SK-N-SH (cell line): ENCODE measurements around the gene PRR12. TPM values are rescaled to one million over a fixed set of nuclear protein-coding genes. Genes with fewer than 3 reads are reported as not detected.

Experiments used
- CTCF ChIA-PET: fragments of 300-600, 350-600 bp; formaldehyde crosslinking; extraction: SDS; loops from one replicate; lab custom pipeline; 2021; lab: Yijun Ruan, JAX
- POLR2A ChIA-PET: fragments of 350-600 bp; sonication (Branson Sonifier 250); formaldehyde crosslinking; extraction: SDS; loops from one replicate; lab custom pipeline; 2020; ENCODE audit warnings: antibody characterized with exemption, inconsistent platforms; lab: Yijun Ruan, JAX
- DNase-seq: peaks from one replicate; pipeline ENCODE4 v3.0.0; 2012
- H2AFZ ChIP-seq: fragments of 200-600 bp; sonication (generic); 2 replicates; pipeline ENCODE4 v1.8.1; 2016; ENCODE audit warnings: antibody characterized with exemption, mild to moderate bottlenecking, low read depth
- H3F3A ChIP-seq: fragments of 200-600 bp; sonication (generic); replicated peaks from 2 replicates; pipeline ENCODE3; 2016; ENCODE audit warnings: antibody characterized with exemption, mild to moderate bottlenecking; ENCODE audit not compliant: insufficient read depth
- H3K27ac ChIP-seq, 2 experiments: fragments of 200-500 bp in 1 of 2; fragments of 200-600 bp in 1 of 2; sonication (Bioruptor generic) in 1 of 2; sonication (generic), shearing (Covaris generic) in 1 of 2; 2 replicates each; pipeline versions ENCODE4 v1.5.1 to v1.6.1; 2014 to 2016; ENCODE audit warnings: low read depth in 2 of 2, inconsistent platforms in 1 of 2, low read length in 1 of 2, mild to moderate bottlenecking in 1 of 2, mixed read lengths in 1 of 2
- H3K27me3 ChIP-seq: fragments of 200-600 bp; sonication (generic), shearing (Covaris generic); 2 replicates; pipeline ENCODE4 v1.6.1; 2016; ENCODE audit warnings: mixed run types; ENCODE audit not compliant: insufficient read depth
- H3K36me3 ChIP-seq, 2 experiments: fragments of 200-500 bp in 1 of 2; fragments of 200-600 bp in 1 of 2; sonication (Bioruptor generic) in 1 of 2; sonication (generic) in 1 of 2; replicated peaks in 1 of 2; 2 replicates each; pipeline versions ENCODE3 to v1.5.1; 2014 to 2016; ENCODE audit warnings: low read length in 1 of 2, mild to moderate bottlenecking in 1 of 2; ENCODE audit not compliant: insufficient read depth in 2 of 2, control insufficient read depth in 1 of 2
- H3K4me1 ChIP-seq, 2 experiments: fragments of 200-500 bp in 1 of 2; fragments of 200-600 bp in 1 of 2; sonication (Bioruptor generic) in 1 of 2; sonication (generic), shearing (Covaris generic) in 1 of 2; 2 replicates each; pipeline versions ENCODE4 v1.5.1 to v1.6.1; 2014 to 2016; ENCODE audit warnings: low read depth in 1 of 2, low read length in 1 of 2, mixed run types in 1 of 2; ENCODE audit not compliant: insufficient read depth in 2 of 2, control insufficient read depth in 1 of 2
- H3K4me2 ChIP-seq: fragments of 200-600 bp; sonication (generic), shearing (Covaris generic); 2 replicates; pipeline ENCODE4 v1.6.1; 2017; ENCODE audit warnings: mixed run types
- H3K4me3 ChIP-seq, 2 experiments: fragments of 200-500 bp in 1 of 2; fragments of 200-600 bp in 1 of 2; sonication (Bioruptor generic) in 1 of 2; sonication (generic), shearing (Covaris generic) in 1 of 2; 2 replicates each; pipeline versions ENCODE4 v1.5.1 to v1.8.1; 2014 to 2016; ENCODE audit warnings: low read depth in 2 of 2, inconsistent platforms in 1 of 2, low read length in 1 of 2, mild to moderate bottlenecking in 1 of 2, mixed read lengths in 1 of 2, moderate library complexity in 1 of 2
- H3K79me2 ChIP-seq: fragments of 200-600 bp; sonication (generic); 2 replicates; pipeline ENCODE4 v1.8.1; 2017; ENCODE audit warnings: mild to moderate bottlenecking; ENCODE audit not compliant: insufficient read depth
- H3K9ac ChIP-seq: fragments of 200-600 bp; sonication (generic); 2 replicates; pipeline ENCODE4 v1.6.1; 2017; ENCODE audit warnings: mixed run types
- H3K9me2 ChIP-seq: fragments of 200-600 bp; sonication (generic); 2 replicates; pipeline ENCODE4 v1.6.1; 2017; ENCODE audit warnings: mixed run types
- H3K9me3 ChIP-seq: fragments of 200-600 bp; sonication (generic); 2 replicates; pipeline ENCODE4 v1.6.1; 2017; ENCODE audit warnings: mixed run types, mild to moderate bottlenecking, moderate library complexity
- H4K20me1 ChIP-seq: fragments of 200-600 bp; sonication (generic); 2 replicates; pipeline ENCODE4 v1.6.1; 2017; ENCODE audit warnings: mild to moderate bottlenecking, mixed run types; ENCODE audit not compliant: insufficient read depth
- CHD2 ChIP-seq: fragments of 150-350 bp; IDR thresholded peaks from 2 replicates; pipeline ENCODE4 v1.6.1; 2018; ENCODE audit warnings: low read length; ENCODE audit not compliant: partially characterized antibody
- ELF1 ChIP-seq: IDR thresholded peaks from 2 replicates; pipeline ENCODE4 v1.4.0; 2012
- FOXM1 ChIP-seq: IDR thresholded peaks from 2 replicates; pipeline ENCODE4 v1.4.0; 2012; ENCODE audit warnings: low read depth, mild to moderate bottlenecking
- GATA2 ChIP-seq: sonication (generic); formaldehyde crosslinking; IDR thresholded peaks from 2 replicates; pipeline ENCODE4 v1.5.0; 2020; ENCODE audit warnings: mild to moderate bottlenecking, missing genetic modification reagents
- JUND ChIP-seq: IDR thresholded peaks from 2 replicates; pipeline ENCODE4 v1.4.0; 2012
- MEF2A ChIP-seq: IDR thresholded peaks from 2 replicates; pipeline ENCODE4 v1.4.0; 2012; ENCODE audit warnings: low read depth, borderline replicate concordance
- SIN3A ChIP-seq: IDR thresholded peaks from 2 replicates; pipeline ENCODE4 v1.6.1; 2012; ENCODE audit warnings: low read depth, mild to moderate bottlenecking, low read length, moderate library complexity, borderline replicate concordance
- SMC3 ChIP-seq: IDR thresholded peaks from 2 replicates; pipeline ENCODE4 v1.6.1; 2012; ENCODE audit warnings: low read depth, low read length, improper control_type of control experiment
- TAF1 ChIP-seq: IDR thresholded peaks from 2 replicates; pipeline ENCODE4 v1.6.1; 2012; ENCODE audit warnings: low read depth, mild to moderate bottlenecking, low read length, moderate library complexity, borderline replicate concordance
- TEAD4 ChIP-seq: IDR thresholded peaks from 2 replicates; pipeline ENCODE4 v1.4.0; 2012; ENCODE audit warnings: mild to moderate bottlenecking, borderline replicate concordance; ENCODE audit not compliant: insufficient read depth
- WGBS: methylation state at CpG from one replicate; pipeline ENCODE4 v1.1.6; 2017; ENCODE audit warnings: low lambda C conversion rate; 5-methylcytosine and 5-hydroxymethylcytosine counted together
- polyA plus RNA-seq, 3 experiments: library from polyadenylated mRNA; depleted of rRNA; stranded (reverse); fragments of >200 nt; gene quantifications; 2 replicates each; pipeline ENCODE4 v1.2.3, GENCODE V29; 2012
- TF ChIP-seq, protein P1 (sequence below): fragments of 200-600 bp; sonication (generic); IDR thresholded peaks from 2 replicates; pipeline ENCODE4 v1.6.1; 2017; ENCODE audit warnings: antibody characterized with exemption, mild to moderate bottlenecking, moderate library complexity
- TF ChIP-seq, protein P2 (sequence below): IDR thresholded peaks from 2 replicates; pipeline ENCODE4; 2012
- TF ChIP-seq, protein P3 (sequence below): IDR thresholded peaks from 2 replicates; pipeline ENCODE4 v1.6.1; 2012; ENCODE audit warnings: mild to moderate bottlenecking, low read depth, low read length, moderate library complexity

Gene PRR12
- polyA plus RNA-seq, 1 of the 3 experiments (the other 2 are of a cell fraction), result 1.7 TPM

DNA sequence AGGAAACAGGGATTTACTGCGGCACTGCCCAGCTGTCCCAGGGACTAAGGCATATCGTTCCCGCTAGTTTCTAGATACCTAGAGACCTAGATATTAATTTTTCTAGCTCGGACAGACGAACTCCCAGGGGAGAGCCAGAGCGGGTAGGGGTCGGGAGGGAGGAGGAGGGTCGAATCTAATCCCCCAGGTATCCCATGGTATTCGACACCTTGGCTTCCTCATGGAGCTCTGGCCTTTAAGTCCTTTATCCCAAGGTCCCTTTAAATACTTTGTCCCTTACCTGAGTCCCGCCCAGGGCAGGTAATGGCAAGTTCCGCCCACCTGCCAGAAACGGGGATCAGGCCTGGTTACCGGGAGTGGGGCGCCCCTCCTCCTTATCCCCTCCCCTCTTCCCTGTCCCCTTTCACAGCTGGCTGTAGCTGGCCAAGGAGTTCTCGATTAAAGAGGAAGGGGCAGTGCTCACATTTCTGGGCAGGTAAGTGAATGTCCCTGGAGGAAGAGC is 9.9 kb upstream of the PRR12 start, which contains the start of gene PRRG2:
TSS of gene PRRG2 (plus strand) at position 310 of the 502 bp plus-strand sequence. CDS start 1,904 bp downstream, outside the sequence.
- no peaks in the 10 kb centered on the region for H3K9me2 ChIP-seq
- H3F3A ChIP-seq, result peaks cover 3% of the 10 kb centered on the region
- H2AFZ ChIP-seq, result peak within 1 kb of the TSS; percentile 100
- DNase-seq, result no peak
- peak within 1 kb of the TSS; percentile 66 to 88 for H3K4me3 ChIP-seq
- peak within 1 kb of the TSS; percentile 50 to 69 for H3K27ac ChIP-seq
- peaks cover 0 to 13% of the 10 kb centered on the region in 2 experiments; a peak in 2 of 4 replicates for H3K4me1 ChIP-seq
- peaks cover 0 to 4% of the 10 kb centered on the region in 2 experiments for H3K36me3 ChIP-seq
- H3K9me3 ChIP-seq, result no peaks in the 10 kb centered on the region
- H3K79me2 ChIP-seq, result peaks cover 42% of the 10 kb centered on the region
- H3K4me2 ChIP-seq, result peak within 1 kb of the TSS; percentile 74
- H3K27me3 ChIP-seq, result no peaks in the 10 kb centered on the region
- WGBS, result 41% methylated on average over 15 of the region's 15 CpGs
- ChIA-PET CTCF (interaction anchor here (0.6 to 6.8 kb wide), 7 partner anchors 11 to 92 kb away, joined by 3 to 65 read pairs (median 3); no protein-coding TSS in a partner anchor), POLR2A (interaction anchor here (0.6 to 2.5 kb wide), 5 partner anchors 9 to 95 kb away, joined by 3 to 11 read pairs (median 4); partner anchors contain the start of genes PRR12 and RRAS)
- H3K9ac ChIP-seq, result peak within 1 kb of the TSS; percentile 83
- H4K20me1 ChIP-seq, result no peaks in the 10 kb centered on the region; the same call in 1 of the 2 replicates
- TF ChIP-seq MEF2A, result no peak
- no peak for TF ChIP-seq TEAD4
- no peak for TF ChIP-seq CHD2
- TF ChIP-seq, protein P1, sequence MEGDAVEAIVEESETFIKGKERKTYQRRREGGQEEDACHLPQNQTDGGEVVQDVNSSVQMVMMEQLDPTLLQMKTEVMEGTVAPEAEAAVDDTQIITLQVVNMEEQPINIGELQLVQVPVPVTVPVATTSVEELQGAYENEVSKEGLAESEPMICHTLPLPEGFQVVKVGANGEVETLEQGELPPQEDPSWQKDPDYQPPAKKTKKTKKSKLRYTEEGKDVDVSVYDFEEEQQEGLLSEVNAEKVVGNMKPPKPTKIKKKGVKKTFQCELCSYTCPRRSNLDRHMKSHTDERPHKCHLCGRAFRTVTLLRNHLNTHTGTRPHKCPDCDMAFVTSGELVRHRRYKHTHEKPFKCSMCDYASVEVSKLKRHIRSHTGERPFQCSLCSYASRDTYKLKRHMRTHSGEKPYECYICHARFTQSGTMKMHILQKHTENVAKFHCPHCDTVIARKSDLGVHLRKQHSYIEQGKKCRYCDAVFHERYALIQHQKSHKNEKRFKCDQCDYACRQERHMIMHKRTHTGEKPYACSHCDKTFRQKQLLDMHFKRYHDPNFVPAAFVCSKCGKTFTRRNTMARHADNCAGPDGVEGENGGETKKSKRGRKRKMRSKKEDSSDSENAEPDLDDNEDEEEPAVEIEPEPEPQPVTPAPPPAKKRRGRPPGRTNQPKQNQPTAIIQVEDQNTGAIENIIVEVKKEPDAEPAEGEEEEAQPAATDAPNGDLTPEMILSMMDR, result no peak
- no peak for TF ChIP-seq GATA2 (CRISPR knock-in tag)
- TF ChIP-seq SMC3, result no peak
- TF ChIP-seq JUND, result no peak
- TF ChIP-seq, protein P2, sequence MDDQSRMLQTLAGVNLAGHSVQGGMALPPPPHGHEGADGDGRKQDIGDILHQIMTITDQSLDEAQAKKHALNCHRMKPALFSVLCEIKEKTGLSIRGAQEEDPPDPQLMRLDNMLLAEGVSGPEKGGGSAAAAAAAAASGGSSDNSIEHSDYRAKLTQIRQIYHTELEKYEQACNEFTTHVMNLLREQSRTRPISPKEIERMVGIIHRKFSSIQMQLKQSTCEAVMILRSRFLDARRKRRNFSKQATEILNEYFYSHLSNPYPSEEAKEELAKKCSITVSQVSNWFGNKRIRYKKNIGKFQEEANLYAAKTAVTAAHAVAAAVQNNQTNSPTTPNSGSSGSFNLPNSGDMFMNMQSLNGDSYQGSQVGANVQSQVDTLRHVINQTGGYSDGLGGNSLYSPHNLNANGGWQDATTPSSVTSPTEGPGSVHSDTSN, result no peak
- no peak for TF ChIP-seq ELF1
- TF ChIP-seq TAF1, result no peak
- no peak for TF ChIP-seq SIN3A
- TF ChIP-seq, protein P3, sequence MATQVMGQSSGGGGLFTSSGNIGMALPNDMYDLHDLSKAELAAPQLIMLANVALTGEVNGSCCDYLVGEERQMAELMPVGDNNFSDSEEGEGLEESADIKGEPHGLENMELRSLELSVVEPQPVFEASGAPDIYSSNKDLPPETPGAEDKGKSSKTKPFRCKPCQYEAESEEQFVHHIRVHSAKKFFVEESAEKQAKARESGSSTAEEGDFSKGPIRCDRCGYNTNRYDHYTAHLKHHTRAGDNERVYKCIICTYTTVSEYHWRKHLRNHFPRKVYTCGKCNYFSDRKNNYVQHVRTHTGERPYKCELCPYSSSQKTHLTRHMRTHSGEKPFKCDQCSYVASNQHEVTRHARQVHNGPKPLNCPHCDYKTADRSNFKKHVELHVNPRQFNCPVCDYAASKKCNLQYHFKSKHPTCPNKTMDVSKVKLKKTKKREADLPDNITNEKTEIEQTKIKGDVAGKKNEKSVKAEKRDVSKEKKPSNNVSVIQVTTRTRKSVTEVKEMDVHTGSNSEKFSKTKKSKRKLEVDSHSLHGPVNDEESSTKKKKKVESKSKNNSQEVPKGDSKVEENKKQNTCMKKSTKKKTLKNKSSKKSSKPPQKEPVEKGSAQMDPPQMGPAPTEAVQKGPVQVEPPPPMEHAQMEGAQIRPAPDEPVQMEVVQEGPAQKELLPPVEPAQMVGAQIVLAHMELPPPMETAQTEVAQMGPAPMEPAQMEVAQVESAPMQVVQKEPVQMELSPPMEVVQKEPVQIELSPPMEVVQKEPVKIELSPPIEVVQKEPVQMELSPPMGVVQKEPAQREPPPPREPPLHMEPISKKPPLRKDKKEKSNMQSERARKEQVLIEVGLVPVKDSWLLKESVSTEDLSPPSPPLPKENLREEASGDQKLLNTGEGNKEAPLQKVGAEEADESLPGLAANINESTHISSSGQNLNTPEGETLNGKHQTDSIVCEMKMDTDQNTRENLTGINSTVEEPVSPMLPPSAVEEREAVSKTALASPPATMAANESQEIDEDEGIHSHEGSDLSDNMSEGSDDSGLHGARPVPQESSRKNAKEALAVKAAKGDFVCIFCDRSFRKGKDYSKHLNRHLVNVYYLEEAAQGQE, result no peak
- TF ChIP-seq FOXM1, result no peak
